H9 (cell line): ENCODE data around the gene PTX3. TPM values are rescaled to one million over a fixed set of nuclear protein-coding genes. Genes with fewer than 3 reads are reported as not detected.

ENCODE experiments used
- DNase-seq: peaks from one replicate; pipeline ENCODE4 v3.0.0-alpha.2; 2017
- H2AFZ ChIP-seq: one replicate; pipeline ENCODE4 v1.6.1; 2013; ENCODE audit warnings: mild to moderate bottlenecking, low read length, control low read depth, moderate library complexity
- H2AK5ac ChIP-seq: 2 replicates; pipeline ENCODE4 v1.6.1; 2013; ENCODE audit warnings: low read length, control low read depth, mixed read lengths; ENCODE audit not compliant: insufficient read length
- H2BK120ac ChIP-seq: one replicate; pipeline ENCODE4 v1.6.1; 2013; ENCODE audit warnings: low read depth, mild to moderate bottlenecking, low read length, control low read depth, inconsistent platforms; ENCODE audit not compliant: poor library complexity, severe bottlenecking
- H2BK12ac ChIP-seq: 2 replicates; pipeline ENCODE4 v1.6.1; 2013; ENCODE audit warnings: low read length, control low read depth, mixed read lengths, low read depth; ENCODE audit not compliant: insufficient read length
- H2BK15ac ChIP-seq: 2 replicates; pipeline ENCODE4 v1.6.1; 2013; ENCODE audit warnings: low read depth, low read length, control low read depth
- H2BK20ac ChIP-seq: one replicate; pipeline ENCODE4 v1.6.1; 2013; ENCODE audit warnings: low read depth, mild to moderate bottlenecking, low read length, control low read depth, inconsistent platforms; ENCODE audit not compliant: poor library complexity, severe bottlenecking
- H2BK5ac ChIP-seq: 2 replicates; pipeline ENCODE4 v1.6.1; 2013; ENCODE audit warnings: low read length, control low read depth, mixed read lengths; ENCODE audit not compliant: insufficient read length
- H3K14ac ChIP-seq: 2 replicates; pipeline ENCODE4 v1.6.1; 2013; ENCODE audit warnings: low read length, control low read depth; ENCODE audit not compliant: insufficient read depth
- H3K18ac ChIP-seq: 2 replicates; pipeline ENCODE4 v1.6.1; 2013; ENCODE audit warnings: low read depth, mild to moderate bottlenecking, mixed read lengths, low read length, control low read depth; ENCODE audit not compliant: insufficient read length
- H3K23ac ChIP-seq: 2 replicates; pipeline ENCODE4 v1.6.1; 2013; ENCODE audit warnings: low read length, control low read depth, mixed read lengths, low read depth; ENCODE audit not compliant: insufficient read length
- H3K23me2 ChIP-seq: 2 replicates; pipeline ENCODE4 v1.6.1; 2013; ENCODE audit warnings: low read depth, mild to moderate bottlenecking, mixed read lengths, low read length, control low read depth; ENCODE audit not compliant: insufficient read length, poor library complexity, severe bottlenecking
- H3K27ac ChIP-seq: 2 replicates; pipeline ENCODE4 v1.5.1; 2013; ENCODE audit warnings: low read length, control low read depth, mixed read lengths, low read depth; ENCODE audit not compliant: insufficient read length
- H3K27me3 ChIP-seq: 2 replicates; pipeline ENCODE4 v1.6.1; 2013; ENCODE audit warnings: low read length, control low read depth, inconsistent platforms; ENCODE audit not compliant: insufficient read depth
- H3K4ac ChIP-seq: 2 replicates; pipeline ENCODE4 v1.6.1; 2013; ENCODE audit warnings: low read depth, mild to moderate bottlenecking, control low read depth, inconsistent platforms, low read length, moderate library complexity
- H3K4me1 ChIP-seq: 2 replicates; pipeline ENCODE4 v1.6.1; 2013; ENCODE audit warnings: low read length, control low read depth, inconsistent platforms; ENCODE audit not compliant: insufficient read depth
- H3K4me2 ChIP-seq: 2 replicates; pipeline ENCODE4 v1.6.1; 2013; ENCODE audit warnings: low read length, control low read depth, mixed read lengths; ENCODE audit not compliant: insufficient read length, insufficient read depth
- H3K56ac ChIP-seq: 2 replicates; pipeline ENCODE4 v1.6.1; 2013; ENCODE audit warnings: low read depth, mild to moderate bottlenecking, mixed read lengths, low read length, control low read depth; ENCODE audit not compliant: insufficient read length
- H3K79me1 ChIP-seq: 2 replicates; pipeline ENCODE4 v1.6.1; 2013; ENCODE audit warnings: low read depth, mild to moderate bottlenecking, moderate library complexity, low read length, control low read depth, inconsistent platforms; ENCODE audit not compliant: insufficient read depth, poor library complexity, severe bottlenecking
- H3K79me2 ChIP-seq: 2 replicates; pipeline ENCODE4 v1.6.1; 2013; ENCODE audit warnings: low read length, control low read depth, inconsistent platforms; ENCODE audit not compliant: insufficient read depth
- H3K9ac ChIP-seq: 2 replicates; pipeline ENCODE4 v1.6.1; 2013; ENCODE audit warnings: low read length, control low read depth, mixed read lengths; ENCODE audit not compliant: insufficient read length; ENCODE audit errors: extremely low read depth
- H3K9me3 ChIP-seq: one replicate; pipeline ENCODE4 v1.6.1; 2013; ENCODE audit warnings: low read depth, low read length, inconsistent platforms; ENCODE audit not compliant: control insufficient read depth
- H3T11ph ChIP-seq: one replicate; pipeline ENCODE4 v1.6.1; 2013; ENCODE audit warnings: mild to moderate bottlenecking, low read length, control low read depth, inconsistent platforms
- H4K20me1 ChIP-seq: one replicate; pipeline ENCODE4 v1.6.1; 2013; ENCODE audit not compliant: control insufficient read depth, insufficient read length, insufficient read depth
- H4K5ac ChIP-seq: 2 replicates; pipeline ENCODE4 v1.6.1; 2013; ENCODE audit warnings: low read depth, mild to moderate bottlenecking, mixed read lengths, low read length, control low read depth; ENCODE audit not compliant: insufficient read length
- H4K8ac ChIP-seq: replicated peaks from 2 replicates; pipeline ENCODE4 v1.6.1; 2013; ENCODE audit warnings: low read length, control low read depth, mixed read lengths, low read depth; ENCODE audit not compliant: insufficient read length
- H4K91ac ChIP-seq: 2 replicates; pipeline ENCODE4 v1.6.1; 2013; ENCODE audit warnings: low read depth, mild to moderate bottlenecking, moderate library complexity, mixed read lengths, low read length, control low read depth; ENCODE audit not compliant: insufficient read length
- H3K27ac Mint-ChIP-seq, 3 experiments: 2 replicates in 2 of 3; 3 replicates in 1 of 3; pipeline ENCODE4 v1.8.0; 2020 to 2021; ENCODE audit warnings: mixed read lengths in 3 of 3, mild to moderate bottlenecking in 1 of 3, moderate library complexity in 1 of 3
- H3K27me3 Mint-ChIP-seq: 2 replicates; pipeline ENCODE4 v1.8.0; 2021; ENCODE audit warnings: low read depth, mild to moderate bottlenecking, moderate library complexity, mixed read lengths
- H3K36me3 Mint-ChIP-seq, 3 experiments: 2 replicates in 2 of 3; 3 replicates in 1 of 3; pipeline ENCODE4 v1.8.0; 2020 to 2021; ENCODE audit warnings: low read depth in 3 of 3, mixed read lengths in 3 of 3; ENCODE audit not compliant: insufficient read depth in 1 of 3
- H3K4me1 Mint-ChIP-seq, 2 experiments: 2 replicates each; pipeline ENCODE4 v1.8.0; 2020; ENCODE audit warnings: mixed read lengths in 2 of 2
- H3K4me3 Mint-ChIP-seq, 2 experiments: 2 replicates in 1 of 2; 3 replicates in 1 of 2; pipeline ENCODE4 v1.8.0; 2020 to 2021; ENCODE audit warnings: mild to moderate bottlenecking in 2 of 2, mixed read lengths in 2 of 2, moderate library complexity in 1 of 2
- H3K9me3 Mint-ChIP-seq, 2 experiments: 2 replicates in 1 of 2; 3 replicates in 1 of 2; pipeline ENCODE4 v1.8.0; 2020; ENCODE audit warnings: mild to moderate bottlenecking in 2 of 2, mixed read lengths in 2 of 2, moderate library complexity in 1 of 2
- CTCF ChIP-seq: fragments of 200-600 bp; sonication (generic); conservative IDR thresholded peaks from 3 replicates; pipeline ENCODE4 v1.8.0; 2021; ENCODE audit warnings: antibody characterized with exemption, mild to moderate bottlenecking
- WGBS: extraction: QIAGEN DNeasy Blood & Tissue Kit; methylation state at CpG from one replicate; pipeline ENCODE4 v1.1.7; 2013; ENCODE audit warnings: missing lambda C conversion rate, low lambda C conversion rate, mixed read lengths; ENCODE audit not compliant: insufficient read length; ENCODE audit errors: extremely low coverage; 5-methylcytosine and 5-hydroxymethylcytosine counted together
- total RNA-seq: library from RNA; stranded (reverse); gene quantifications from 2 replicates; pipeline ENCODE4 v1.2.1, GENCODE V29; 2021

PTX3 gene
- total RNA-seq, 1 experiment from 2014 or later, result 0.11 TPM

- Mint-ChIP-seq H3K4me3 (no peak overlapping the region), H3K36me3 (no peaks in the 10 kb centered on the region; a peak in 1 of 7 replicates), H3K27me3 (no peaks in the 10 kb centered on the region), H3K4me1 (no peaks in the 10 kb centered on the region), H3K9me3 (no peaks in the 10 kb centered on the region; a peak in 2 of 5 replicates), H3K27ac (no peak overlapping the region)
- H3K27me3 ChIP-seq, result no peaks in the 10 kb centered on the region
- H2BK15ac ChIP-seq, result no peak overlapping the region
- H2AFZ ChIP-seq, result no peak overlapping the region
- H3K4me2 ChIP-seq, result no peak overlapping the region
- H4K8ac ChIP-seq, result no peak overlapping the region
- H3K14ac ChIP-seq, result no peak overlapping the region
- no peaks in the 10 kb centered on the region for H3K79me2 ChIP-seq
- no peaks in the 10 kb centered on the region for H3K9me3 ChIP-seq
- no peak for DNase-seq
- no peak overlapping the region for H3K23ac ChIP-seq
- TF ChIP-seq CTCF, result peak; percentile 40; the same call in 2 of the 3 replicates
- no peak overlapping the region for H2BK20ac ChIP-seq
- no peak overlapping the region for H2BK120ac ChIP-seq
- H3K27ac ChIP-seq, result no peak overlapping the region
- H3K79me1 ChIP-seq, result no peaks in the 10 kb centered on the region
- H3T11ph ChIP-seq, result no peak overlapping the region
- H3K23me2 ChIP-seq, result no peaks in the 10 kb centered on the region
- H3K56ac ChIP-seq, result no peak overlapping the region
- no peak overlapping the region for H4K5ac ChIP-seq
- no peak overlapping the region for H2AK5ac ChIP-seq
- no peaks in the 10 kb centered on the region for H4K20me1 ChIP-seq
- H4K91ac ChIP-seq, result no peak overlapping the region
- H2BK12ac ChIP-seq, result no peak overlapping the region
- no peak overlapping the region for H2BK5ac ChIP-seq
- no peak overlapping the region for H3K4ac ChIP-seq
- H3K9ac ChIP-seq, result no peak overlapping the region
- no peaks in the 10 kb centered on the region for H3K4me1 ChIP-seq
- no peak overlapping the region for H3K18ac ChIP-seq
- WGBS, result no CpG with 5 or more reads among the region's 3 CpGs
These were observed 10.5 kb downstream of the PTX3 start for GRCh38 chr3:157447026-157447694.
